Peyer's patch (tissue), 4 donors: ENCODE data around the gene UMODL1. TPM values are rescaled to one million over a fixed set of nuclear protein-coding genes. Genes with fewer than 3 reads are reported as not detected.
"Not testable (repeated sequence)": the region's sequence is repeated elsewhere in the genome, so short reads cannot be mapped to it uniquely, and the experiment has no call there.

Experiments used
- DNase-seq, 3 donors: peaks; one replicate each; pipeline ENCODE4 v3.0.0-alpha.2; 2017 to 2019
- H3K27ac ChIP-seq, 4 donors: fragments of 200-600 bp; sonication (generic); one replicate each; pipeline ENCODE4 v1.5.1; 2016 to 2019
- H3K27me3 ChIP-seq, 2 donors: fragments of 200-600 bp; sonication (generic); one replicate each; pipeline ENCODE4 v1.5.1; 2019
- H3K36me3 ChIP-seq, 3 donors: fragments of 200-600 bp; sonication (generic); one replicate each; pipeline ENCODE4 v1.5.1; 2016 to 2019
- H3K4me1 ChIP-seq, 4 donors: fragments of 200-600 bp; sonication (generic); one replicate each; pipeline ENCODE4 v1.5.1; 2016 to 2019
- H3K4me3 ChIP-seq, 4 donors: fragments of 200-600 bp; sonication (generic); 1 replicate in 3 of 4; 2 replicates in 1 of 4; pipeline ENCODE4 v1.5.1; 2016 to 2019; ENCODE audit warnings: mild to moderate bottlenecking in 1 of 4
- H3K9me3 ChIP-seq, 4 donors: fragments of 200-600 bp; sonication (generic); one replicate each; pipeline ENCODE4 v1.5.1; 2016 to 2019; ENCODE audit warnings: mild to moderate bottlenecking in 1 of 4
- POLR2A ChIP-seq, 2 donors: fragments of 450-650 bp; IDR thresholded peaks; one replicate each; pipeline ENCODE4 v1.5.1; 2017; ENCODE audit warnings: antibody characterized with exemption in 2 of 2, mild to moderate bottlenecking in 2 of 2, moderate library complexity in 2 of 2
- total RNA-seq, 4 donors: library from RNA; depleted of rRNA; stranded (reverse); fragments of >200 nt; gene quantifications; one replicate each; pipeline ENCODE4 v1.1.0, GENCODE V29; 2016
- TF ChIP-seq, protein P1 (sequence below), 6 experiments: fragments of 450-650 bp in 4 of 6; fragments of 200-600 bp in 2 of 6; sonication (generic) in 1 of 6; IDR thresholded peaks; one replicate each; pipeline ENCODE4 v1.5.1; 2017 to 2019; ENCODE audit warnings: antibody characterized with exemption in 6 of 6, mild to moderate bottlenecking in 3 of 6, moderate library complexity in 1 of 6

Gene UMODL1
- total RNA-seq, 4 donors from 2014 or later, result 0.53 to 0.95 (median 0.83) TPM; not detected in 1

DNA sequence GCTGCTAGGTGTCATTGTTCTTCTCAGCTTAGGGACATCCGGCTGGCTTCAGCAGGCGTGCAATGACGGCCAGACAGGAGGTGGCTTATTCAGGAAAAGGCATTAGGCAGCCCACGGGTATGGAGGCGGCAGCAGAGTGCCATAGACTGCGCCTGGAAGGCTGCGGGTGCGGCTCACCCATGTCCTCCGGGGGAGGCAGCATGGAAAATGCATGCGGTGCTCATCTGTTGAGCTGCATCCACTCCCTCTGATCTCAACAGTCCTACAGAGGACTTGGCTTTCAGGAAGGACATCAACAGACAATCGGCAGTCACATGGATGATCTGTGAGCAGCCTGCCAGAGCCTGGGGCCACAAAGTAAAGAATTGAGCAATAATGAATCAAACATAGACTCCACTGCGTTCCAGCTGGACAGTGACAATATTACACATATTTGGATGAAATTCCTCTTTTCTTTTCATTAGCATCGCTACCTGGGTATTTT, 42.9 kb downstream of the UMODL1 start:
- Histone ChIP-seq H3K9me3 (no peaks in the 10 kb centered on the region), H3K27me3 (no peaks in the 10 kb centered on the region), H3K4me3 (no peak overlapping the region), H3K27ac (no peak overlapping the region), H3K4me1 (no peaks in the 10 kb centered on the region), H3K36me3 (no peaks in the 10 kb centered on the region)
- TF ChIP-seq, protein P1, sequence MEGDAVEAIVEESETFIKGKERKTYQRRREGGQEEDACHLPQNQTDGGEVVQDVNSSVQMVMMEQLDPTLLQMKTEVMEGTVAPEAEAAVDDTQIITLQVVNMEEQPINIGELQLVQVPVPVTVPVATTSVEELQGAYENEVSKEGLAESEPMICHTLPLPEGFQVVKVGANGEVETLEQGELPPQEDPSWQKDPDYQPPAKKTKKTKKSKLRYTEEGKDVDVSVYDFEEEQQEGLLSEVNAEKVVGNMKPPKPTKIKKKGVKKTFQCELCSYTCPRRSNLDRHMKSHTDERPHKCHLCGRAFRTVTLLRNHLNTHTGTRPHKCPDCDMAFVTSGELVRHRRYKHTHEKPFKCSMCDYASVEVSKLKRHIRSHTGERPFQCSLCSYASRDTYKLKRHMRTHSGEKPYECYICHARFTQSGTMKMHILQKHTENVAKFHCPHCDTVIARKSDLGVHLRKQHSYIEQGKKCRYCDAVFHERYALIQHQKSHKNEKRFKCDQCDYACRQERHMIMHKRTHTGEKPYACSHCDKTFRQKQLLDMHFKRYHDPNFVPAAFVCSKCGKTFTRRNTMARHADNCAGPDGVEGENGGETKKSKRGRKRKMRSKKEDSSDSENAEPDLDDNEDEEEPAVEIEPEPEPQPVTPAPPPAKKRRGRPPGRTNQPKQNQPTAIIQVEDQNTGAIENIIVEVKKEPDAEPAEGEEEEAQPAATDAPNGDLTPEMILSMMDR (IDR thresholded peaks at IDR 0.05), result peak in 3 of 6 experiments; percentile 14 to 29 (median 25)
- no peak for TF ChIP-seq POLR2A (IDR thresholded peaks at IDR 0.05)
- DNase-seq, result no peak

- DNase-seq, result no peak
- H3K4me1 ChIP-seq, result no peaks in the 10 kb centered on the region
- H3K27ac ChIP-seq, result no peak overlapping the region
- no peaks in the 10 kb centered on the region for H3K27me3 ChIP-seq
- H3K36me3 ChIP-seq, result no peaks in the 10 kb centered on the region
- no peak overlapping the region for H3K4me3 ChIP-seq
- H3K9me3 ChIP-seq, result no peaks in the 10 kb centered on the region
- no peak for TF ChIP-seq POLR2A (IDR thresholded peaks at IDR 0.05)
- TF ChIP-seq, protein P1 (IDR thresholded peaks at IDR 0.05), result no peak
These were observed 43.5 kb downstream of the UMODL1 start for GRCh38 chr21:42114646-42115045.

GRCh38 chr21:42115136-42115683, 44.1 kb downstream of the UMODL1 start:
- no peak overlapping the region for H3K27ac ChIP-seq
- no peaks in the 10 kb centered on the region for H3K36me3 ChIP-seq
- DNase-seq, result no peak
- H3K4me3 ChIP-seq, result no peak overlapping the region
- no peaks in the 10 kb centered on the region for H3K4me1 ChIP-seq
- no peaks in the 10 kb centered on the region for H3K9me3 ChIP-seq
- no peak for TF ChIP-seq POLR2A (IDR thresholded peaks at IDR 0.05)
- TF ChIP-seq, protein P1 (IDR thresholded peaks at IDR 0.05), result no peak
- H3K27me3 ChIP-seq, result no peaks in the 10 kb centered on the region

- H3K9me3 ChIP-seq, H3K27ac ChIP-seq, H3K4me1 ChIP-seq, H3K4me3 ChIP-seq, H3K27me3 ChIP-seq, DNase-seq, H3K36me3 ChIP-seq: not testable (repeated sequence)
These were observed 45.4 kb downstream of the UMODL1 start for GRCh38 chr21:42116551-42116950.

DNA sequence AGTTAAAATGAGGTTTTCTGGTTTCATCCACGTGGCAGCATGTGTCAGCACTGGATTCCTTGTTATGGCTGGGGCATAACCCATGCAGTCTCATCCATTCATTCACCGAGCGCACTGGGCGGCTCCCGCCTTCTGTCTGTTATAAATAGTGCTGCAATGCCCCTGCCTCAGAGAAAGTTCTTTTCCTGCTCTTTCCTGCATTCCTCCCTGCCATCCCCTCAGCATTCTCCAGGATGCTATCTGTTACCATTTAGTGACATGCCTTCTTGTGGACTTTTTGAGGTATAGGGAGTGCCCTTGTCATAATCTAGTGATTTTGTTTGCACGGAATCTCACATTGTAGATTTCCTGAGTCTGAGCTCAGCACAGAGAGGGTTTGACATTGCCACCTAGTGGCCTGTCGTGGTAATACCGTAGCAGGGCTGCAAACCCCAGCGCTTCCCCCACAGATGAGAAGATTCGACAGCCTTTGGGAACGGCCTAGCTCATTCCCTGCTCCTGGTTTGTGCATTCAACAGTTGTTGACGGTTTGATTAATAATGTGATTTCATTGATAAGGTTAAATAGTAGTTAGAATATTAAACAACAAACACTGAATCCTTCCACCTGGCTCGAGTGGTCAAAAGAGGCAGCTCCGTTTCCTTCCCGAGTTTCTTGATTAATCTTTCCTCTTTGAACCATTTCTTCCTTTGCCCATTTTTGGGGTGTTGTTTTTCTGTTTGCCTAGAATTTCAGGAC, 46.3 kb downstream of the UMODL1 start:
- H3K27me3 ChIP-seq, result no peaks in the 10 kb centered on the region
- TF ChIP-seq, protein P1 (IDR thresholded peaks at IDR 0.05), result peak; percentile 90 to 95 (median 94)
- no peak for TF ChIP-seq POLR2A (IDR thresholded peaks at IDR 0.05)
- no peaks in the 10 kb centered on the region for H3K9me3 ChIP-seq
- no peak overlapping the region for H3K4me3 ChIP-seq
- no peaks in the 10 kb centered on the region for H3K36me3 ChIP-seq
- H3K27ac ChIP-seq, result no peak overlapping the region
- no peaks in the 10 kb centered on the region for H3K4me1 ChIP-seq
- peak; percentile 76 to 91 (median 82) for DNase-seq

- no peak overlapping the region for H3K27ac ChIP-seq
- DNase-seq, result no peak
- TF ChIP-seq, protein P1 (IDR thresholded peaks at IDR 0.05), result no peak
- H3K36me3 ChIP-seq, result no peaks in the 10 kb centered on the region
- no peaks in the 10 kb centered on the region for H3K27me3 ChIP-seq
- H3K4me3 ChIP-seq, result no peak overlapping the region
- H3K9me3 ChIP-seq, result no peaks in the 10 kb centered on the region
- H3K4me1 ChIP-seq, result no peaks in the 10 kb centered on the region
These were observed 47.1 kb downstream of the UMODL1 start for GRCh38 chr21:42117967-42118780.
